Ramos (cell line): Measurements from ENCODE around the gene WFIKKN1.
"Not testable (repeated sequence)": the region's sequence is repeated elsewhere in the genome, so short reads cannot be mapped to it uniquely, and the experiment has no call there.

ENCODE experiments used
- in situ Hi-C: fragments of 300-500 bp; cut with MboI; formaldehyde crosslinking; loops from one replicate; pipeline ENCODE4 v1.14.3; 2022; ENCODE audit warnings: low sequenced_read_pairs; ENCODE audit not compliant: unreplicated experiment

The WFIKKN1 gene

GRCh38 chr16:595094-595528 lies 35.7 kb upstream of the WFIKKN1 start:
- in situ Hi-C loops, result no loop called here

DNA sequence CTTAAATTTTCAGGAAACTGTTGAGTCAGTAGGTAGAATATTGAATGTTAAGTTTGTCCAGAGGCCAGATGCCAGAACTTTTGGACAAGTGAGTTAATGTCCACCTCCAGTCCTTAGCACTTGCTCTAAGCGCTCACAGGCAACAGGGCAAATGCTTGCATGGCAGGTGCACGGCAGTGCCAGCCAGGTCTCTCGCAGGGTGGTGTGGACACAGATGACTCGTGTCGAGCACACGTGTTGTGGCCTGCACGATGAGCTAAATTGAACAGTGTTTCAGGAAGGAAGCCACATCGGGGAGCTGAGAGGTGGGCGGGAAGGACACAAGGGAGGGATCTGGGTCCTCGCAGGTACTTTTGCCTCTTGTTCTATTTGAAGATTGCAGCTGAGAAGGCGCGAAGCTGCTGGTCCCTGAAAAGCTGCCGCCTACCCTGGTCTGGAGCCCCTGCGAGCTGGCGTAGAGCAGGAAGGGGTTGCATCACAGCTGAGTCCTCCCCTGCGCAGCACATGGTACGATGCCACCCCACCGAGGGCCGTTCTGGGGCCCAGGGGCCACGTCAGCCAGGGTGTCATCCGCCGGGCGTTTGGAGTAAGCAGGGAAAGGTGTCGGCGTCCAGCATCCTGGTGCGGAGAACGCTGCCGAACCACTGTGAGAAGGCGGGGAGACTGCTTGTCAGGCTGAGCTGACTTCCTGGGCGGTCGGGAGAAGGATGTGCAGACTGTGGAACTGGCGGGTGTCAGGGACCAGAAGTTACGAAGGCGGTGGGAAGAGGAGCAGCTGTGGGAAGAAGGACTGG lies 34.6 kb upstream of the WFIKKN1 start:
- in situ Hi-C loops, result no loop called here

- in situ Hi-C loops, result no loop called here
These were observed 34.1 kb upstream of the WFIKKN1 start for GRCh38 chr16:596736-597060.

DNA sequence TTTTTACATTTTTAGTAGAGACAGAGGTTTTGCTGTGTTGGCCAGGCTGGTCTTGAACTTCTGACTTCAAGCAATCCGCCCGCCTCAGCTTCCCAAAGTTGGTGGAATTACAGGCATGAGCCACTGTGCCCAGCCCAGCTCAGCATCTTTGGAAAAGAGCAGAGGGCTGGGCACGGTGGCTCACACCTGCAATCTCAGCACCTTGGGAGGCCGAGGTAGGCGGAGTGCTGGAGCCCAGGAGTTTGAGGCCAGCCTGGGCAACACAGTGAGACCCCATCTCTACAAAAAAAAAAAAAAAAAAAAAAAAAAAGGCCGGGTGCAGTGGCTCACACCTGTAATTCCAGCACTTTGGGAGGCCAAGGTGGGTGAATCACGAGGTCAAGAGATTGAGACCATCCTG lies 33.1 kb upstream of the WFIKKN1 start:
- in situ Hi-C loops, result not testable (repeated sequence)

GRCh38 chr16:598823-599739 lies 31.7 kb upstream of the WFIKKN1 start:
- in situ Hi-C loops, result no loop called here

DNA sequence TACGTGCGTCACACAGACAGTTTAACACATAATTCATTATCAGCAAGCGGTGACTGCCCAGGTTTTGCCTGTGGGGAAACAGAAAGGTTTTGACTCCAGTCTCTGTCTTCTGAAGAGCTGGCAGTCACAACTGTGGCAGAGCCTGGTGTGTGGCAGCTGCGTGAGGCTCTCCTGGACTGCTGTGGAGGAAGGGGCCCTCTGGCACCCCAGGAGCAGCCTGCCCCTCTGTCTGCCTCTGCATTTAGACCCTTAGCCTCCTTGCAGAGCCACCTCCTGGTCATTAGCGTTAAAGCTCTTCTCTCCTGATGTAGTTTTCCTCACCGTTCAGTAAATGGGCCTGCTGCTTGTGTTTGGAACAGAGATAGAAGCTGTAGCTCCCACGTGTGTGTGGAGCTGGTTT lies 30.0 kb upstream of the WFIKKN1 start:
- in situ Hi-C loops, result no loop called here

DNA sequence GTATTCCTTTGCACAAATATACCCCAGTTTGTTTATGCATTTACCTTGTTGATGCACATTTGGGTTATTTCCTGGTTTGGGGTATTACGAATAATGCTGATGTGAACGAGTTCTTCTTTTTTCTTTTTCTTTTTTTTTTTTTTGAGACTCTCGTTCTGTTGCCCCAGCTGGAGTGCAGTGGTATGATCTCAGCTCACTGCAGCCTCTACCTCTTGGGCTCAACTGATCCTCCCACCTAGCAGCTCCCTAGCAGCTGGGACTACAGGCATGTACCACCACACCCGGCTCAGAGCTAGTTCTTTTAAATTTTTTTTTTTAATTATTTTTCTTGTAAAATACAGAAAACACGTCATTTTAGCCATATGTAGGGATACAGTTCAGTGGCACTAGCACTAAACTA lies 26.9 kb upstream of the WFIKKN1 start:
- in situ Hi-C loops, result no loop called here

GRCh38 chr16:606656-607307 lies 24.0 kb upstream of the WFIKKN1 start:
- in situ Hi-C loops, result no loop called here

DNA sequence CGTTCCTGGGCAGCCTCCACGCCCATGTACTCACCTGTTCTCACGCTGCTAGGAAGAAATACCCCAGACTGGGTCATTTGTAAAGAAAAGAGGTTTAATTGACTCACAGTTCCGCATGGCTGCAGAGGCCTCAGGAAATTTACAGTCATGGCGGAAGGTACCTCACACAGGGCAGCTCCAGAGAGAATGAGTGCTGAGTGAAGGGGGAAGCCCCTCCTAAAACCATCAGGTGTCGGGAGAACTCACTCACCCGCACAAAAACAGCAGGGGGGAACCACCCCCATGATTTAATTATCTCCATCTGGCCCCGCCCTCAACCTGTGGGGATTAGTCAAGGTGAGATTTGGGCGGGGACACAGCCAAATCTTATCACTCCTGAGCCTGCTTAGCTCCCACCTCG lies 22.8 kb upstream of the WFIKKN1 start:
- in situ Hi-C loops, result no loop called here

GRCh38 chr16:609316-609715 lies 21.5 kb upstream of the WFIKKN1 start:
- in situ Hi-C loops, result no loop called here

GRCh38 chr16:609984-610383 lies 20.8 kb upstream of the WFIKKN1 start:
- in situ Hi-C loops, result no loop called here

DNA sequence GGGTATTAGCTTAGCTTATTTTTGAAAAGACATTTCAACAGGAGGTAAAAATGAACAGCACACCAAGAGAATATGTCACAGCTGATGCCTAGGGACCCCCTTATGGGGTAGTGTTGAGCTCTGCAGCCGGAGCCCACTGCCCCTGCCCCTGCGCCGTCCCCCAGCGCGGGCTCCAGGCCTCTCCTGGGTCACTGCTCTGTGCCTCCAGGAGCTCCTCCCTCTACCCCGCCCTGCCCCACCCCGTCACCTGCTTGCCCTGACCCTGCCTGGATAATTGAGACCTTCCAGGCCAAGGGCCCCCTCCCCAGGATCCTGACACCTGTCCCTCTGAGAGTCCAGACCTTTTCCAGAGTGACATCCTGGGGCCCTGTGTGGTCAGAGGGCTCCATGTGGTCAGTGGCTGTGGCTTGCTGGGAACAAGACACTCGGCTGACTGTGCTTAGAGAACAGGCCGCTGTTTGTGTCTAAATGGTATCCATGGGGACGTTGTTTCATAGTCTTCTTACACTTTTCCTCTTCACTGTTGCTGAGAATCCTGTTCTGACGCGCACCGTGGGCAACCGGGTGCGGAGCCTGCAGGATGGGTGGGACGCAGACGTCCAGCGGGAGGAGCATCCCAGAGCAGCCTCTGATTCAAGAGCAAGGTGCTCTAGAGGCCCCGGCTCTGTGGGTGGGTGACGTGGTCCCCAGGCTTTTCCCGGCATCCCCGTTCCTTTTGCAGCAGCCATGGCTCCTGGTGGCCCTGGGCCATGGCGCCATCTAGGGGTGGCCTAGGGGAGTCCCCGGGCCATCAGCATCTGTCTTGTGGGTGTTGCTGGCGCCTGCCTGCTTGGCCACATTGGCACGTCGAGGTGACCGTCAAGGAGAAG lies 20.0 kb upstream of the WFIKKN1 start:
- in situ Hi-C loops, result no loop called here

GRCh38 chr16:615122-615521 lies 15.7 kb upstream of the WFIKKN1 start:
- in situ Hi-C loops, result no loop called here

DNA sequence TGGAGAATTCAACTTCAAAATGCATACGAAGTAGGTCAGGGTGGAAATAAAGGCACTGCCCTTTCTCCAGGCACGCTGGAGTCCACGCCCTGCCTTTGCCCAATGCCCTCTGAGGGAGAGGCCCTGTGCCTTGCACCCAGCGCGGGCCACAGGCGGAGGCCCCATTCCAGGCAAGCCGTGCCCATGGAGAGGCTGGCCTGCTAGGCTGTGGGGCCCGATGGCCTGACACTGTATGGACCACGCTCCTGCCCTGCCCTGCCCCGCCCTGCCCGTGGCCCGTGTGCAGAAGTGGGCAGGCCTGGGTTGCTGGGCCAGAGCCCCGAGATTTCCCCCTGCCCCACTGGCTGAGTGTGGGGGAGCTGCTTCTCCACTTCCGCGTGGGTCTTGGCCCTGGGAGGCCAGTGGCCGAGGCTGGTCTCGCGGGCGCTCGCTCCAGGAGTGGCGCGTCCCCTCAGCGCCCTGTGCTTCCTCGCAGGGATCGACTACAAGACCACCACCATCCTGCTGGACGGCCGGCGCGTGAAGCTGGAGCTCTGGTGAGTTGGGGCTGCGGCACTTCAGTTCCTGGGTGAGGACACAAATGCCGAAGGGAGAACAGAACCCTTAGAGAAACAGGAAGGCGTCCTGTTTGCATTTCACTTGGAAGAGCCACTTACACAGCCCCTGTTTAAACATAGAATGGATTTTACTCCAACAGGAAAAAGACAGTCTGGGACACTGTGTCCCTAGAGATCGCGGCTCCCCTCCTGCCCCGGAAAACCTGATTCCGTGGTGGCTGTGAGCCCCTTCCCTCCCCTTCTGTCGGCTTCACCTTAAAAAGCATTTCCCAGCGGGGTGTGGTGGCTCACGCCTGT lies 13.8 kb upstream of the WFIKKN1 start:
- in situ Hi-C loops, result no loop called here

DNA sequence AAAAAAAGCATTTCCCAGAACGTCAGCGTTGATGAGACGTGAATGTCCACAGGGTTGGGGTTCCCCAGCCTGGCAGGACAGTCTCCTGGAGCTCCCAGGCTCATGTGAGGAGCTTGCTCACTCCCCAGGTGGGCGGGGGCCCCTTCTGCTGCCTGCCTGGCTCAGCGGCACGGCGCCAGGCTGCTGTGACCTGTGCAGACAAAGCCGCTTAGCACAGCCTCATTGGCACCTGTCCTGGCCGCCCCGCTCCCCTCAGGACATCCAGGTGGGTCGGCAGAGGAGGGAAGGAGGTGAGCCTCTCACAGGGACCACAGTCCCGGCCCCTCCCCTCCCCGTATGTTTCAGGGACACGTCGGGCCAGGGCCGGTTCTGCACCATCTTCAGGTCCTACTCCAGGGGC lies 12.9 kb upstream of the WFIKKN1 start:
- in situ Hi-C loops, result no loop called here

DNA sequence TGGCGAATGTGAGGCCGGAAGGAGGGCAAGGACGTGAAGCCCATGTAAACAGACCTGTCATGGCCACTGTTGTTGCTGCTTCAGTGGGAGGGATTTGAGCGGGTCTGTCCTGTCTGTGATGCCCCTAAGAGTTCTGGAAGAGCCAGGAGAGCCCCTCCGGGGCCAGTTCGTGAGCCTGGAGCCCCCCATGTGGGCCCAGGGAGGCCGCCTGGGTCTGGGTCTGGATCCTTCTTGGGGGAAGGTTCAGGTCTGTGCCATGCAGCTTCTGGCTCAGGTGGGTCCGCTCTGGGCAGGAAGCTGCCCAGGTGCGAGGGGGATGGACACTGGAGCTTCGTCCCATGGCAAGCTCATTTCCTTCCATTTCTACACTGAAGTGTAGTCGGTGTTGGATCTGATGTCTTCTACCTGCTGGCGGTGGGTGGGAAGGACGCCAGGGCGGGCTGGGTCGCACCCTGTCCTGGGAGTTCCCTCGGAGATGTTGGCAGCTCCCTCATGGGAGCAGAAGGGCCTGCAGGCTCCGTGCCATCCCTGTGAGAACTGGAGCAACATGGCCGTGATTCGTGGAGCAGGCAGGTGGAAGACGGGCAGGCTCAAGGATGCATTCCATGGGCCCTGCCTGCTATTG lies 11.2 kb upstream of the WFIKKN1 start:
- in situ Hi-C loops, result no loop called here

- in situ Hi-C loops, result no loop called here
These were observed 9.9 kb upstream of the WFIKKN1 start for GRCh38 chr16:620700-621525.

DNA sequence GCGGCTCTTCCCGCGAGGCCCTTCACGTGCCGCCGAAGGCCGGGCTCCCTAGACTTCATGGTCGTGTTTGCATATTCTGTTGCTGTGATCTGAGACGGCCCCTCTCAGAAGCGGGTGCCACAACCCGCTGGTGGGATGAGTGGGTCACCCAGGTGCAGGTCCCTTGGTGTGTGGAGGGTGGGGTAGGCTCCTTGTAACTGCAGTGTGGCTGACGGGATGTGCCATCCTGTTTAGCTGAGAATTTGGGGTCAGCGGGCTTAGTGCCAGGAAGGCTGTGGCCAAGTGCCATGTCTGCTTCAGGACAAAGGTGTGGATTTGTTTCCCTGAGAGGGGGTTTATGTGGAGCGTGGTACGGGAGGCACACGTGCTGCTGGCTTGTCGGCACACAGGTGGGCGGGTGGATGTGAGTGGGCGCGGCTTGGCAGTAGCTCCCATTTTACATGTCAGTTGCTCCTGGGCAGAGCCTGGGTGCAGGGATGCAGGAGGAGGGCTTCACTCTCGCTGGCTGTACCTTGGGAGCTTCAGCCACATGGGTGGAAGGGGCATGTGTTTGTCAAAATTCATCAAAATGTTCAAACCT lies 9.2 kb upstream of the WFIKKN1 start:
- in situ Hi-C loops, result no loop called here
